Suprapubic skin (tissue), 3 donors: Measurements from ENCODE around the gene USP20.

ENCODE experiments used
- POLR2A ChIP-seq, 2 donors: fragments of 450-650 bp; IDR thresholded peaks; one replicate each; pipeline ENCODE4 v1.6.1; 2017; ENCODE audit warnings: antibody characterized with exemption in 2 of 2, mild to moderate bottlenecking in 2 of 2, moderate library complexity in 2 of 2
- TF ChIP-seq, protein P1 (sequence below), 2 donors: fragments of 200-600 bp in 1 of 2; fragments of 450-650 bp in 1 of 2; sonication (generic) in 1 of 2; IDR thresholded peaks; one replicate each; pipeline ENCODE4 v1.5.1; 2016 to 2019; ENCODE audit warnings: antibody characterized with exemption in 2 of 2, mild to moderate bottlenecking in 1 of 2, moderate library complexity in 1 of 2

DNA sequence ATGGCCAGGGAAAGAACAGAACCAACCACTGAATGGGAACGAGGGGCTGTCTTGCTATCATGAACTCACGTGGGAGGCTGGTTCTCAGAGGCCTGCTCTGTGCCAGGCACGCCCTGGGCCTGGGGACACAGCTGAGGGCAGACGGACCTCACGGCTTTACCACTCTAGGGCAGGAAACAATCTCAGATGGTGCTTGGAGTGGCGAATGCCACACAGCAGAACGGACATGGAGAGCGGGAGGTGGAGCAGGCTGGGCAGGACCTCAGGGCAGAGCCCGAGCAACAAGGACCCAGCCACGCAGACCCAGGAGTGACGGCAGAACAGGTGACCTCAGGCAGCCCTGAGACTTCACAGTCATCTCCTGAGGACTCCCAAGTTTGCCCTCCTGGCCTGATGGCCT is 20.0 kb upstream of the USP20 start:
- no peak for TF ChIP-seq POLR2A (IDR thresholded peaks at IDR 0.05)
- TF ChIP-seq, protein P1, sequence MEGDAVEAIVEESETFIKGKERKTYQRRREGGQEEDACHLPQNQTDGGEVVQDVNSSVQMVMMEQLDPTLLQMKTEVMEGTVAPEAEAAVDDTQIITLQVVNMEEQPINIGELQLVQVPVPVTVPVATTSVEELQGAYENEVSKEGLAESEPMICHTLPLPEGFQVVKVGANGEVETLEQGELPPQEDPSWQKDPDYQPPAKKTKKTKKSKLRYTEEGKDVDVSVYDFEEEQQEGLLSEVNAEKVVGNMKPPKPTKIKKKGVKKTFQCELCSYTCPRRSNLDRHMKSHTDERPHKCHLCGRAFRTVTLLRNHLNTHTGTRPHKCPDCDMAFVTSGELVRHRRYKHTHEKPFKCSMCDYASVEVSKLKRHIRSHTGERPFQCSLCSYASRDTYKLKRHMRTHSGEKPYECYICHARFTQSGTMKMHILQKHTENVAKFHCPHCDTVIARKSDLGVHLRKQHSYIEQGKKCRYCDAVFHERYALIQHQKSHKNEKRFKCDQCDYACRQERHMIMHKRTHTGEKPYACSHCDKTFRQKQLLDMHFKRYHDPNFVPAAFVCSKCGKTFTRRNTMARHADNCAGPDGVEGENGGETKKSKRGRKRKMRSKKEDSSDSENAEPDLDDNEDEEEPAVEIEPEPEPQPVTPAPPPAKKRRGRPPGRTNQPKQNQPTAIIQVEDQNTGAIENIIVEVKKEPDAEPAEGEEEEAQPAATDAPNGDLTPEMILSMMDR (IDR thresholded peaks at IDR 0.05): no peak
